ENCODE data around the gene SLC45A1. TPM values are rescaled to one million over a fixed set of nuclear protein-coding genes. Genes with fewer than 3 reads are reported as not detected.

The SLC45A1 gene
- total RNA-seq (2022; extraction: Qiagen RNA extraction; ENCODE audit: low read depth), result 3.7 to 9.5 TPM (median 8.6 TPM) in 5 replicates

DNA sequence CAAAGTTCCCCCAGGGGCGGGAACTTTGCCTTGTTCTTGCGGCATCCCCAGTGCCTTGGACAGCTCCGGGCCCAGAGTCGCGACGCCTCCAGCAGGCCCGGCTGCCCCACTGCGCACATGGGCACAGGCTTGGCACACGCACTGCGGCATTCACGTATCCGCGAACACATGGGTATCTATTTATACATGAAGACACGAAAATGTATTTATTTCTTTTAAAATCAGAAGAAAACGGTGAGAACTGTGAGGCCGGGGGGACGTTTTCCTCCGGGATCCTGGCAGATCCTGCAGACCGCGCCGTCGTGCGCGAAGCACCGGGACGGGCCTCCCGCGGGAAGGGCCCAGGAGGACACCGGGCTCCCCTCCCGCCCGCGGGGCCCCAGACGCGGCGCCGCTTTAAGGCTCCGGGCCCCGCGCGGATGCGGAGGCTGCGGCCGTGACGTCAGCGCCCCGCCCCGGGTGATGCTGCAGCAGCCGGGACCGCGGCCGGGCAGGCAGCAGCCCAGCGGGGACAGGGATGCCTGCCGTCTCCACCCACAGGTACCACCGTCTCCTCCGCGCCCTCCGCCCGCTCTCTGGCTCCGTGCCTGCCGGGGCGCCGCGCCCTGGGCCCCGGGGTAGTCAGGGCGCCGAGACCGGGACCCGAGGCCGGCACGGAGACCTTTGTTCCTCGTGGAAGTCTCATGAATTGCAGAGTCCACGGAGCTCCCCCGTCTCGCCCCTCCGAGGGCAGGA is at the start of gene SLC45A1:
Gene SLC45A1 (plus strand): TSS at position 468 of the 735 bp plus-strand sequence. CDS start 6,216 bp downstream, outside the sequence.

All from A549 treated with ZK216348 at 1 μM for 4 hours (cell line).